Posterior cingulate gyrus (tissue), 11 donors: ENCODE data around the gene ATP10A.
A peak's percentile ranks its signal among the peaks of the same experiment; 100 is the strongest.

Experiments used
- DNase-seq, 10 donors: peaks; one replicate each; pipeline versions ENCODE4 v3.0.0 to v3.0.0-alpha.2; 2020 to 2021; ENCODE audit warnings: mixed read lengths in 3 of 10
- intact Hi-C: fragments of 100-400 bp; cut with DNase I; formaldehyde crosslinking; loops from one replicate; pipeline ENCODE4 v1.15.1; 2023

The ATP10A gene

GRCh38 chr15:25727867-25728600 lies 135.1 kb downstream of the ATP10A start:
- DNase-seq: peak in 1 of 10 donors; percentile 30
- intact Hi-C loops: no loop called here

GRCh38 chr15:25727116-25727515 lies 136.0 kb downstream of the ATP10A start:
- intact Hi-C loops: no loop called here
- no peak for DNase-seq

DNA sequence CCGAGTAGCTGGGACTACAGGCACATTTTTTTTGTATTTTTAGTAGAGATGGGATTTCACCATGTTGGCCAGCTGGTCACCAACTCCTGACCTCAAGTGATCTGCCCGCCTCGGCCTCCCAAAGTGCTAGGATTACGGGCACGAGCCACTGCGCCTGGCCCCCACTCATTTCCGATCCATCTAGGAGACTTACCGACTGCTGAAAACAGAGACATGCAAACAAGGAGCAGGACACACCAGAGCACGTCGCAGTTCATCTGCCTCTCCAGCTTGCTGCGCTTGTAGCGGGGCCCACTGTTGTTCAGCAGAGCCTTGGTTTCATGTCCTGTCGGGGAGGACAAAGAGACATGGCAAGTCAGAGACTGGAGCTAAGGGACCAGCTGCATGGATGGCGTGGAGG lies 137.4 kb downstream of the ATP10A start:
- intact Hi-C loops: no loop called here
- peak in 1 of 10 donors; percentile 24 for DNase-seq

GRCh38 chr15:25724899-25725298 lies 138.2 kb downstream of the ATP10A start:
- DNase-seq: peak in 1 of 10 donors; percentile 2
- intact Hi-C loops: no loop called here

DNA sequence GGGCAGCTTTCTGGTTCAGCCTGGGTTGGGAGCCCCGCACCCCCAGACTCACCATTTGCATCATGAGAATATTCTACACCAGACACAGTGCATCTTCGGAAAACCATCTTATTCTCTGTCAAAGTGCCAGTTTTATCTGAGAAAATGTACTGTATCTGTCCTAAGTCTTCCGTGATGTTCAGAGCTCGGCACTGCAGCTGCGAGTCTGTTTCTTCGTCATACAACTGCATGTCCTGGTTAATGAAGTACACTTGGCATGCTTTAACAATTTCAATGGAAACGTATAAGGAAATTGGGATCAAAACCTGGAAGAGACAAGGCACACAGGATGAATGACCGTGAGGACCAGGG lies 141.5 kb downstream of the ATP10A start:
- intact Hi-C loops: no loop called here
- DNase-seq: peak in 2 of 10 donors; percentile 21 to 26

DNA sequence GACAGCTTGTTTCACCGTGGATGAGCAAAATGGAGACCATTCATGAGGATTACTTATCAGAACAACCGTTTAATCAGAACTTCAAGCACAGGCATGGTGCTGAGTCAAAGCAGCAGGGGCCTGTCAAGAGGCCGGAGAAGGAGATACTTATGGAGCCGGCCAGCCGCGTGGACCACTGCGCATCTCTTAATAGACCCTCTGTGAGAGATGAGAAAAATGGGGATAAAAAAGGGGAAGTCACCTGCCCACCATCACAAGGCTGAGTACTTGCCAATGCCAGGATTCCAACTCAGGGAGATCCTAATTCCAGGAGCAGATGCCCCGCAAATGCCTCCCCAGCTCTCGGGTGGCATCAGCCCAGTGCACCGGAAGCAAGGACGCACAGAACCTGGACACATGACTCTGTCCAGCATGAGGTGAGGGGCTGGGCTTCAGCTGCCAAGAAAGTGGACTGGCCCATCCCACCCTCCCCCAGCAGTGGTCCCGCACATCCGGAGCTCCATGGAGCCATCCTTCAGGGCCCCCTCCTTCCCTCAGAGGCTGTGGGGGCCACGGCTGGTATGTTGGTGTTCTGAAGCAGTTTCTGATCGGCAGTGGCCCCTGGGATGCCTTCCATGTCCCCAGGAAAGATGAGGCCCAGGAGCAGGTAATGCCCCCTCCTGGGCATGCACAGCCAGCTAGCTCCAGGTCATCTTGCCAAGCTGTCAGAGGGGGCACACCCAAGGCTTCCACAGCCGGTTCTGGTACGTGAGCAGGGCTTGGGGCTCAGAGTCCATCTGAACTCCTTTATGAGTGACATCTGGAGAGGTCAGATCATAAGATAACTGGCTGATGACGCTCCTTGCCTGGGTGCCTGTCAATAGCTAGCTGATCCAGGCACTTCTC lies 143.8 kb downstream of the ATP10A start:
- intact Hi-C loops: no loop called here
- peak in 1 of 10 donors; percentile 43 for DNase-seq

GRCh38 chr15:25718597-25718996 lies 144.5 kb downstream of the ATP10A start:
- intact Hi-C loops: no loop called here
- peak in 3 of 10 donors; percentile 31 to 63 (median 62) for DNase-seq

DNA sequence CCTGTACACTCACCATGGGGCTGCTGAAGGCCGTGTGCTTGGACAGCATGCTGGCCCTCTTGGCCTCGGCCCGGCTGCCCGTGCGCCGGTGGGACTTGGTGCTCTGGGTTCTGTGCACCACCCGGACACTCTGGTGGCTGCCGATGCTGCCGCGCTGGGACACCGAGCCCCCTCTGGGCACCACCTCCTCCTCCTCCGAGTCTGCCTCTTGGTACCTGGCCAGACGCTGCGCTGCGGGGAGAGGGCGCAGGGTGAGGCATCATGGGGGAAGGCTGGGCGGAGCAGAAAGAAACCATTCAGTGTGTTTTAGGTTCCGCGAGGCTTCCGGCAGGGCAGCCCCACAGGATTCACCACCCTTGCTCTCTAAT lies 145.0 kb downstream of the ATP10A start:
- DNase-seq: peak in 3 of 10 donors; percentile 77 to 88 (median 85)
- intact Hi-C loops: no loop called here

DNA sequence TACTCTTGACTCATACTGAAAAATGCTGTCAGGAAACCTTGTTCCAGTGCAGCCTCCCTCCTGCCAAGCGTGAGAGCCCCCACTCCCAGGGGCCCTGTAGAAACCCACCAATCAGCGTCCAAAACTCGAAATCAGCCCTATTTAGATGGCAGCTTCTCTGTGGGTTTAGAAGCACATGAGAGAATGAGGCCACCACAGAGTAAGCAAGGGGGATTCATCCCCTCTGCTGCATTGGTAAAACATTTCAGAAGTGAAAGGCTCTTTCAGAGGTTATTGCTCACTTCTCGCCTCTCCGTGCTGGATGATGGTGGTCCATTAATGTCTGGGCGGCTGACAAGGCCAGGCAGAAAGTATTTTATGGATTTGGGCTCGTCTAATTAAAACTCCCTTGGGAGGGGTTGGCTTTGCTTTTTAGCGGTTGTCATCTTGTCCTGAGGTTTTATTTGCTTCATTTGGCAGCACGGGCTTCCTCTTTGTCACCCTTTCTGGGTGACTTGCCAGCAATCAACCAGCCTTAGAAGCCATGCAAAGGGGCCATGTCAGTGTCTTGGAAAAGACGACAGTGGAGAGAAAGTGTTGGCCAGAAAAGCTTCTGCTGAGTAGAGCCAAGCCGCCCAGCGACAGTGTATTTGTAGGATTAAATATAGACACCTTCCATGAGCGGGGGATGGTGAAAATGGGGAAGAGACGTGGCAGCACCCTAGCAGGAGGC lies 145.5 kb downstream of the ATP10A start:
- intact Hi-C loops: no loop called here
- DNase-seq: peak in 2 of 10 donors; percentile 14 to 68

GRCh38 chr15:25717127-25717456 lies 146.0 kb downstream of the ATP10A start:
- DNase-seq: no peak
- intact Hi-C loops: no loop called here

DNA sequence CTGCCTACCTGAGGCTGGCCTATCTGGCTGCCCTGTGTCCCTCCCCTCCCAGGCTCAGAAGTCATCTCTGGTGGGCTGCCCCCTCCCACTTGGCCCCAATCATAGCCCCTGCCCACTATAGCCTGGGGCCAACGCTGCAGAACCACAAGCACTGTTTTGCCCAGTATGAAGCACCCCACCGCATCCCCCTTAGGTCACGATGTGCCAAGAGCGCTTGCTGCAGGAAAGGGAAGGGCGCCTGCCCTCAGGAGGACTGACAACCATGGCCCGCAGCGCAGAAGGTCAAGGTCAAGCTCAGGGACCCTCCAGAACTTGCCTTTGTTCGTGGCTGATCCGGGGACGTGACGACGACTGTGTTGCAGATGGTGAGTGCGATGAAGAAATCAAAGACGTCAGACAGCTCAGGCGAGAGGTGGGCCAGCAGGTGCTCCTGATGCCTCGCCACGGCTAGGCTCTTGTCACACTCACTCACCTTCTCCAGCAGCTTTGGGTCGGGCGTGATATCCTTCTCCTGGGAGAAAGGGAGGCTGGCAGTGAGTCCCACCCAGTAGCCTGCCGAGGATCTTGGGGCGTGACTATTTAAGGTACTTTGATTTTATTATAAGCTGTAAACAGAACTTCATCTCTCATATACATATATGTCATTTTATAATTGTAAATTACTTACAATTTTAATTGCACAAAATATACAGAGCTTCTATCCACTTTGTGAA lies 146.6 kb downstream of the ATP10A start:
- DNase-seq: peak in 2 of 10 donors; percentile 65 to 71
- intact Hi-C loops: no loop called here

GRCh38 chr15:25715536-25716413 lies 147.4 kb downstream of the ATP10A start:
- DNase-seq: peak in 2 of 10 donors; percentile 68 to 70
- intact Hi-C loops: no loop called here

DNA sequence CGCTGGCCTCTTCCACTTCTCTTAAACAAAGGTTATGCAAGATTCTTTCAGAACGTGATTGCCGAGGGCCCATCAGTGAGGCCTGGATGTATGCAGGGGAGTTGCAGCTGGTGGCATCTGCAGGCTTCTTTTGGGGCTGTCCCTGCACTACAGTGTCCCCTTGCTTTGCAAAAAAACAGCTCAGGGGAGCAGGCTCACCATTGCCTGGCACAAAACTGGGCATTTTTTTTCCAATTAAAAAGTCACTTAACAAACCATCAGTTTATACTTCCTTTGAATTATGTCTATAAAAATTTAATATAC lies 148.6 kb downstream of the ATP10A start:
- intact Hi-C loops: no loop called here
- peak in 1 of 10 donors; percentile 72 for DNase-seq

- intact Hi-C loops: no loop called here
- DNase-seq: no peak
These were observed 149.2 kb downstream of the ATP10A start for GRCh38 chr15:25713736-25714537.

GRCh38 chr15:25712961-25713355 lies 150.2 kb downstream of the ATP10A start:
- DNase-seq: peak in 1 of 10 donors; percentile 54
- intact Hi-C loops: no loop called here

GRCh38 chr15:25712192-25712960 lies 150.8 kb downstream of the ATP10A start:
- DNase-seq: peak in 1 of 10 donors; percentile 69

GRCh38 chr15:25711691-25712090 lies 151.4 kb downstream of the ATP10A start:
- peak in 1 of 10 donors; percentile 24 for DNase-seq
- intact Hi-C loops: no loop called here

More at GRCh38 chr15:25712192-25712960, 150.8 kb downstream of the ATP10A start:
- intact Hi-C loops: no loop called here

- intact Hi-C loops: no loop called here
- DNase-seq: peak in 2 of 10 donors; percentile 4 to 24
These were observed 152.0 kb downstream of the ATP10A start for GRCh38 chr15:25711164-25711563.
